Measurements from ENCODE around the gene GUCY2C.

Gene GUCY2C

GRCh38 chr12:14572401-14572800, 124.0 kb downstream of the GUCY2C start:
- DNase-seq (ENCODE audit: low read depth in 2 of 3, low spot score in 1 of 3): no peak

GRCh38 chr12:14571779-14572178, 124.6 kb downstream of the GUCY2C start:
- no peak for DNase-seq (ENCODE audit: low read depth in 2 of 3, low spot score in 1 of 3)

- DNase-seq (ENCODE audit: low read depth in 2 of 3, low spot score in 1 of 3): no peak
Measured at GRCh38 chr12:14570231-14570630, 126.2 kb downstream of the GUCY2C start.

GRCh38 chr12:14567351-14568162, 128.8 kb downstream of the GUCY2C start, which contains the start of gene PLBD1:
Gene PLBD1 (minus strand): TSS chr12:14567883. CDS start chr12:14567696, 187 bp downstream.
- peak in 1 of 3 donors; percentile 3 for DNase-seq (ENCODE audit: low read depth in 2 of 3, low spot score in 1 of 3)

- no peak for DNase-seq (ENCODE audit: low read depth in 2 of 3, low spot score in 1 of 3)
Measured at GRCh38 chr12:14564336-14564959, 132.0 kb downstream of the GUCY2C start.

GRCh38 chr12:14563046-14563445, 133.4 kb downstream of the GUCY2C start:
- no peak for DNase-seq (ENCODE audit: low read depth in 2 of 3, low spot score in 1 of 3)
